ENCODE results near the gene RECK.
"Not testable (repeated sequence)": the region's sequence is repeated elsewhere in the genome, so short reads cannot be mapped to it uniquely, and the experiment has no call there.

Gene RECK

GRCh38 chr9:36158917-36159316, 122.2 kb downstream of the RECK start:
- DNase-seq (ENCODE audit: low spot score) = no peak

- DNase-seq (ENCODE audit: low spot score) = not testable (repeated sequence)
These were observed 122.8 kb downstream of the RECK start for GRCh38 chr9:36159509-36159908.

- not testable (repeated sequence) for DNase-seq (ENCODE audit: low spot score)
These were observed 123.4 kb downstream of the RECK start for GRCh38 chr9:36160126-36160525.

GRCh38 chr9:36161187-36161586, 124.5 kb downstream of the RECK start:
- no peak for DNase-seq (ENCODE audit: low spot score)

GRCh38 chr9:36162211-36162738, 125.6 kb downstream of the RECK start:
- DNase-seq (ENCODE audit: low spot score) = no peak

GRCh38 chr9:36163049-36163785, 126.5 kb downstream of the RECK start:
- no peak for DNase-seq (ENCODE audit: low spot score)

- DNase-seq (ENCODE audit: low spot score) = no peak
These were observed 127.1 kb downstream of the RECK start for GRCh38 chr9:36163786-36164170.

- DNase-seq (ENCODE audit: low spot score) = no peak
These were observed 127.7 kb downstream of the RECK start for GRCh38 chr9:36164372-36164771.

GRCh38 chr9:36164989-36165388, 128.3 kb downstream of the RECK start:
- DNase-seq (ENCODE audit: low spot score) = no peak

GRCh38 chr9:36165826-36166167, 129.1 kb downstream of the RECK start:
- DNase-seq (ENCODE audit: low spot score) = no peak

GRCh38 chr9:36166168-36166927, 129.6 kb downstream of the RECK start:
- peak; percentile 74 for DNase-seq (ENCODE audit: low spot score)

GRCh38 chr9:36169166-36169565, 132.5 kb downstream of the RECK start, which contains the start of gene CCIN:
CCIN (plus strand) TSS chr9:36169388; CDS start chr9:36169503, 115 bp downstream.
- no peak for DNase-seq (ENCODE audit: low spot score)

- DNase-seq (ENCODE audit: low spot score) = no peak
These were observed 133.0 kb downstream of the RECK start for GRCh38 chr9:36169708-36170107.

GRCh38 chr9:36170531-36170930, 133.8 kb downstream of the RECK start:
- DNase-seq (ENCODE audit: low spot score) = no peak

- no peak for DNase-seq (ENCODE audit: low spot score)
These were observed 137.1 kb downstream of the RECK start for GRCh38 chr9:36173861-36174260.
